Colonic mucosa (tissue), 4 donors: ENCODE data around the gene KIAA2012. TPM values are rescaled to one million over a fixed set of nuclear protein-coding genes. Genes with fewer than 3 reads are reported as not detected.

Experiments used
- DNase-seq: peaks from one replicate; pipeline ENCODE4 v3.0.0-alpha.2; 2020
- H3K27ac ChIP-seq: fragments of 200-600 bp; one replicate; pipeline ENCODE4 v1.8.0; 2021
- H3K27me3 ChIP-seq: fragments of 200-600 bp; one replicate; pipeline ENCODE4 v1.8.0; 2021
- H3K36me3 ChIP-seq: fragments of 200-600 bp; one replicate; pipeline ENCODE4 v1.8.0; 2021
- H3K4me1 ChIP-seq: fragments of 200-600 bp; one replicate; pipeline ENCODE4 v1.8.0; 2021; ENCODE audit warnings: mild to moderate bottlenecking
- H3K4me3 ChIP-seq: fragments of 200-600 bp; one replicate; pipeline ENCODE4 v1.8.0; 2021
- H3K9ac ChIP-seq, 2 donors: one replicate each; pipeline ENCODE4 v1.7.0; 2013; ENCODE audit warnings: control low read depth in 2 of 2, low read depth in 2 of 2, low read length in 2 of 2
- H3K9me3 ChIP-seq: fragments of 200-600 bp; one replicate; pipeline ENCODE4 v1.8.0; 2021
- intact Hi-C: fragments of 100-400 bp; cut with DNase I; formaldehyde crosslinking; loops from one replicate; pipeline ENCODE4 v1.14.1; 2022
- total RNA-seq, 2 donors: library from RNA; stranded (reverse); fragmentation: NEBNext Ultra II Directional in 1 of 2; extraction: Animal tissue kit (Norgen Biotek cat#: 25700) in 1 of 2; gene quantifications; one replicate each; pipeline ENCODE4 v1.2.1, GENCODE V29; 2021
- TF ChIP-seq, protein P1 (sequence below): fragments of 200-600 bp; IDR thresholded peaks from one replicate; pipeline ENCODE4 v1.8.0; 2022; ENCODE audit warnings: antibody characterized with exemption, mild to moderate bottlenecking
- donor health status: healthy.
- donor health status: DM: no; HTN: no; CAD: no.
- donor health status: DM: no; HTN: no; CAD: no.

Gene KIAA2012
- total RNA-seq, 2 donors from 2014 or later: not detected

DNA sequence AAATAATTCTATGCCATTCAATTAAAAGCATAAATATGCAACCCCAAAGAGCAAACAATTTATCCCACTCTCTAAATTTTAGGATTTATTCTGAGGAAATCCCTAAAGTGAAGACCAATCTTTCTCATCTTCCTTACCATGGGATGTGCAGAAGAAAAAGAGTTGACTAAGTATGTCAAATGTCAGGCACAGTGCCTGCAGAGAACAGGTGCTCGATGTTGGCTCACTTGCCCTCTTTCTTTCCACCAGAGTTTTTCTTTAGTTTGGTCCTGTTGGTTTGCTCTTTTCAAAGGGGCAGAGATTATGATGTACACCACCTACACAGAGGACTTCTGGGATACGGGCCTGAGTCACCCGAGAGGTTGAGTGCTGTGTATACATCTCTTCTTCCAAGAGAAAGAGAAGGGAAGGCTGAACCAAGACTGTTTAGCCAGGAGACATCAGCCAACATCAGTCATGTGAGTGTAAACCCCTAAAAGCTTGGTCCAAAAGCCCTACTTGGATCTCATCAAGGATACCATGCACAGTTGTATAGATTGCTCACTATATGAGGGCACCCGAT lies 113.7 kb downstream of the KIAA2012 start:
- Histone ChIP-seq H3K36me3 (no peaks in the 10 kb centered on the region), H3K27me3 (no peaks in the 10 kb centered on the region), H3K4me1 (no peaks in the 10 kb centered on the region), H3K4me3 (no peak overlapping the region), H3K9me3 (no peaks in the 10 kb centered on the region), H3K9ac (no peak overlapping the region), H3K27ac (no peak overlapping the region)
- intact Hi-C loops: no loop called here
- no peak for DNase-seq
- TF ChIP-seq, protein P1, sequence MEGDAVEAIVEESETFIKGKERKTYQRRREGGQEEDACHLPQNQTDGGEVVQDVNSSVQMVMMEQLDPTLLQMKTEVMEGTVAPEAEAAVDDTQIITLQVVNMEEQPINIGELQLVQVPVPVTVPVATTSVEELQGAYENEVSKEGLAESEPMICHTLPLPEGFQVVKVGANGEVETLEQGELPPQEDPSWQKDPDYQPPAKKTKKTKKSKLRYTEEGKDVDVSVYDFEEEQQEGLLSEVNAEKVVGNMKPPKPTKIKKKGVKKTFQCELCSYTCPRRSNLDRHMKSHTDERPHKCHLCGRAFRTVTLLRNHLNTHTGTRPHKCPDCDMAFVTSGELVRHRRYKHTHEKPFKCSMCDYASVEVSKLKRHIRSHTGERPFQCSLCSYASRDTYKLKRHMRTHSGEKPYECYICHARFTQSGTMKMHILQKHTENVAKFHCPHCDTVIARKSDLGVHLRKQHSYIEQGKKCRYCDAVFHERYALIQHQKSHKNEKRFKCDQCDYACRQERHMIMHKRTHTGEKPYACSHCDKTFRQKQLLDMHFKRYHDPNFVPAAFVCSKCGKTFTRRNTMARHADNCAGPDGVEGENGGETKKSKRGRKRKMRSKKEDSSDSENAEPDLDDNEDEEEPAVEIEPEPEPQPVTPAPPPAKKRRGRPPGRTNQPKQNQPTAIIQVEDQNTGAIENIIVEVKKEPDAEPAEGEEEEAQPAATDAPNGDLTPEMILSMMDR: no peak

DNA sequence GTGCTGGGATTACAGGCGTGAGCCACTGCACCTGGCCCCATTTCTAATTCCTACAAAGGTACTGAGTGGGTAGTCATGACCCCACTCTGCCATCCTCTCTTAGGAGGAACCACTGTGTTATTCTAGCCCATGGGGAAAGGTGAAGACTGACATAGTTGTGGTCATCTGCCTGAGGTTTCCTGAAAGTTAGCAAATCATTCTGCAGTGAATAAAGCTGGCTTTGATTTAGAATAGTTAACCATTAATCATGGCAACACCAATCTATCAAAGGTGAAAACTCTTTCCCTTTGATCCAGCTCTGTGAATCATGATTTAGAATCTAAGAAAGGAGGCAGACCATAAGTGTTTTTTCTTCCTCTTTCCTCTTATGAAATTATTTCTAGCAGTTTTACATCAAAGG lies 114.5 kb downstream of the KIAA2012 start:
- Histone ChIP-seq H3K4me1 (no peaks in the 10 kb centered on the region), H3K27me3 (no peaks in the 10 kb centered on the region), H3K4me3 (no peak overlapping the region), H3K36me3 (no peaks in the 10 kb centered on the region), H3K9me3 (no peaks in the 10 kb centered on the region), H3K27ac (no peak overlapping the region), H3K9ac (no peak overlapping the region)
- no peak for DNase-seq
- TF ChIP-seq, protein P1: no peak
- intact Hi-C loops: no loop called here

DNA sequence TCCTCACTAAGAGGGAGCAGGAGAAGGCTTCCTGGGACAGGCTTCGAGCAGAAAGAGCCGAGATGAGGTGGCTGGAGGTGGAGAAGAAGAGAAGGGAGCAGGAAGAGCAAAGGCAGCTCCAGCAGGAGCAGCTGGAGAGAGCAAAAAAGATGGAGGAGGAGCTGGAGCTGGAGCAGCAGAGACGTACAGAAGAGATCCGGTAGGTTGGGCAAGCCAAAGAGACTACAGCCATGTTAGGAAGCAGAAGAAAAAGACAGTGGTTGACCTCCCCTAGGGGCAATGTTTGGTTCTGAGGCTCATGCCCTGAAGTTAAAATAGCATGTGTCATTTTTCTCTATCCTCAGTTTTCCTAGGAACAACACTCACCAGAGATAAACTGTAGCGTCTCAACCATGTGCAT lies 120.2 kb downstream of the KIAA2012 start:
- TF ChIP-seq, protein P1: no peak
- intact Hi-C loops: no loop called here
- no peaks in the 10 kb centered on the region for H3K4me1 ChIP-seq
- no peaks in the 10 kb centered on the region for H3K36me3 ChIP-seq
- no peak for DNase-seq
- no peak overlapping the region for H3K9ac ChIP-seq
- no peaks in the 10 kb centered on the region for H3K9me3 ChIP-seq
- no peak overlapping the region for H3K27ac ChIP-seq
- no peak overlapping the region for H3K4me3 ChIP-seq
- H3K27me3 ChIP-seq: no peaks in the 10 kb centered on the region

DNA sequence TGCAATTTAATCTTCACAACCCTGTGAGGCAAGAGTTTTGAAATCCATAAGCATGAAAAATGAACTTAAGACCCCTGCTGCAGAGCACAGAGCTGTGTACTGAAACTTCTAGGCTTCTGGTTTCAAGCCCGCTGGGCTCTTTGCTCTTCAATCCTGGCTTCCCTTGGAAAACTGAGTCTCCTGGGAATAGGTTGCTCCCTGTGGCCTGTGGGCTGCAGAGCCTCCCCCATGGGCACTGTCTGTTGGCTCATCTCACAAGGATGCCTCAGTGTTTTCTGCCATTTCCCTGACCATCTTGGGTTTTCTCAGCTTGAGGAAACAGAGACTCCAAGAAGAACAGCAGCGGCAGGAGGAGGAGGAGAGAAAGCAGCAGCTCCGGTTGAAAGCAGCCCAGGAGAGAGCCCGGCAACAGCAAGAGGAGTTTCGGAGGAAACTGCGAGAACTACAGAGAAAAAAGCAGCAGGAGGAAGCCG lies 120.9 kb downstream of the KIAA2012 start:
- TF ChIP-seq, protein P1: no peak
- no peaks in the 10 kb centered on the region for H3K36me3 ChIP-seq
- no peak overlapping the region for H3K27ac ChIP-seq
- no peaks in the 10 kb centered on the region for H3K9me3 ChIP-seq
- DNase-seq: no peak
- H3K4me1 ChIP-seq: no peaks in the 10 kb centered on the region
- intact Hi-C loops: no loop called here
- H3K4me3 ChIP-seq: no peak overlapping the region
- no peaks in the 10 kb centered on the region for H3K27me3 ChIP-seq
- H3K9ac ChIP-seq: no peak overlapping the region

DNA sequence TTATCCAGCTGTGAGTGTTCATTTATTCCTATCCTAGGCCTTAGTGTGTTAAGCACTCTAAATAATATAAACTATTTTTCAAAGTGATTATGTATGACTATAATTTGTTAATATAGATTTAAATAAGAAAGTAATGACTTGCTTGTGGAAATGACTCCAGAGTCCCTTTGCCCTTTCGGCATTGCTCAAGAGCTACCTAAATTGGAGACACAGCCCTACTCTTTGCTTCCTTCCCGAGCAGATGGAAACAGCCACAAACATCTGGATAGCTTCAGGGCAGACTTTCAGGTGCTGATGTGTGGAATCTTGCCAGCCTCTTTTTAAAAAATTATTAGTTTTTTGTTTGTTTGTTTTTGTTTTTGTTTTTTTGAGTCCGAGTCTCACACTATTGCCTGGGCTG lies 121.4 kb downstream of the KIAA2012 start:
- no peaks in the 10 kb centered on the region for H3K9me3 ChIP-seq
- intact Hi-C loops: no loop called here
- H3K27ac ChIP-seq: no peak overlapping the region
- H3K36me3 ChIP-seq: no peaks in the 10 kb centered on the region
- no peaks in the 10 kb centered on the region for H3K4me1 ChIP-seq
- TF ChIP-seq, protein P1: no peak
- H3K9ac ChIP-seq: no peak overlapping the region
- no peaks in the 10 kb centered on the region for H3K27me3 ChIP-seq
- DNase-seq: no peak
- H3K4me3 ChIP-seq: no peak overlapping the region
